Cardiac fibroblast (primary cell): ENCODE data around the gene CORIN.
"Not testable (repeated sequence)": the region's sequence is repeated elsewhere in the genome, so short reads cannot be mapped to it uniquely, and the experiment has no call there.

ENCODE experiments used
- DNase-seq, 2 donors: peaks; one replicate each; pipeline versions ENCODE4 v3.0.0 to v3.0.0-alpha.2; 2010; ENCODE audit warnings: low read depth in 2 of 2
- H3K4me3 ChIP-seq, 2 donors: replicated peaks in 1 of 2; 1 replicate in 1 of 2; 2 replicates in 1 of 2; pipeline ENCODE4 v1.5.1; 2011; ENCODE audit warnings: low read depth in 2 of 2, low read length in 2 of 2, mild to moderate bottlenecking in 2 of 2, moderate library complexity in 1 of 2
- TF ChIP-seq, protein P1 (sequence below): IDR thresholded peaks from one replicate; pipeline ENCODE4 v1.5.1; 2011; ENCODE audit warnings: low read depth, mild to moderate bottlenecking, low read length, inconsistent platforms

The CORIN gene

DNA sequence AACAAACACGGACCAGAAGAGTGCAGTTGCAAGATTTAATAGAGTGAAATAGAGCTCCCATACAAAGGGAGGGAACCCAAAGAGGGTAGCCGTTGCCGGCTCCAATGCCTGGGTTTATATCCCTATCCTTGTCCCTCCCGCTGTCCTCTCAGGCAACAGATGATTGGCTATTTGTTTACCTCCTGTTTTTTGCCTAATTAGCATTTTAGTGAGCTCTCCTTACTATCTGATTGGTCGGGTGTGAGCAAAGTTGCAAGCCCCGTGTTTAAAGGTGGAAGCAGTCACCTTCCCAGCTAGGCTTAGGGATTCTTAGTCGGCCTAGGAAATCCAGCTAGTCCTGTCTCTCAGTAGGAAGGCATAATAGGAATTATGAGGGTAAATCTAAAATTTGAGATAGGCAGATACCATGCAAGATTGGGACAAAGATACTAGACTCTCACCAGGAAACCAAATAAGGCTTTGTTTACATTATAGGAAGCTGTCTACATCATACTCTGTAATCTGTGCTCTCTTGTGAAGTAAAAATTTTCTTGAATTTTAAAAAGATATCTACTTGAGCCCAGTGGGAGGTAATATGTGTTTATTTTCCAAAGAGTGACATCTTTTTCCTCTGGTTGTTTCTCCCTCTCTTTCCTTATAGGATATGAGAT lies 286.8 kb downstream of the CORIN start:
- TF ChIP-seq, protein P1, sequence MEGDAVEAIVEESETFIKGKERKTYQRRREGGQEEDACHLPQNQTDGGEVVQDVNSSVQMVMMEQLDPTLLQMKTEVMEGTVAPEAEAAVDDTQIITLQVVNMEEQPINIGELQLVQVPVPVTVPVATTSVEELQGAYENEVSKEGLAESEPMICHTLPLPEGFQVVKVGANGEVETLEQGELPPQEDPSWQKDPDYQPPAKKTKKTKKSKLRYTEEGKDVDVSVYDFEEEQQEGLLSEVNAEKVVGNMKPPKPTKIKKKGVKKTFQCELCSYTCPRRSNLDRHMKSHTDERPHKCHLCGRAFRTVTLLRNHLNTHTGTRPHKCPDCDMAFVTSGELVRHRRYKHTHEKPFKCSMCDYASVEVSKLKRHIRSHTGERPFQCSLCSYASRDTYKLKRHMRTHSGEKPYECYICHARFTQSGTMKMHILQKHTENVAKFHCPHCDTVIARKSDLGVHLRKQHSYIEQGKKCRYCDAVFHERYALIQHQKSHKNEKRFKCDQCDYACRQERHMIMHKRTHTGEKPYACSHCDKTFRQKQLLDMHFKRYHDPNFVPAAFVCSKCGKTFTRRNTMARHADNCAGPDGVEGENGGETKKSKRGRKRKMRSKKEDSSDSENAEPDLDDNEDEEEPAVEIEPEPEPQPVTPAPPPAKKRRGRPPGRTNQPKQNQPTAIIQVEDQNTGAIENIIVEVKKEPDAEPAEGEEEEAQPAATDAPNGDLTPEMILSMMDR: no peak
- H3K4me3 ChIP-seq: no peak overlapping the region
- no peak for DNase-seq

DNA sequence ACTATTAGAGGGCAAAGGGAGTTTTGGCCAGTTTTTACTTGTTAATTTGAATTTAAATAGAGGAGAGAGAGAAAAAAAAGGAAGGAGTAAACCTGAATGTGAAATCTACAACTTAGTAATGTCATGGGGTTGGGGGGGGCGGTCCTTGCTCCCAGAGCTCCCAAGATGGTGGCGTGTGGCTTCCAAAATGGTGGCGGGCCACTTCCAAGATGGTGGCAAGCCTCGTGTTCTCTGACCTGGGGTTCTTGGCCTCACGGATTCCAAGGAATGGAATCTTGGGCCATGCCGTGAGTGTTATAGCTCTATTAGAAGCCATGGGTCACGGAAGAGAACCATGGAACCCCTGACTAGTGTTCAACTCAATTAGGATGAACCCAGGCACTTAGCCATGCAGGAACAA lies 287.5 kb downstream of the CORIN start:
- not testable (repeated sequence) for DNase-seq, H3K4me3 ChIP-seq
